Keratinocyte (primary cell): ENCODE results near the gene GAL3ST2.

Source experiments
- CTCF ChIP-seq, 3 experiments: IDR thresholded peaks in 1 of 3; conservative IDR thresholded peaks in 1 of 3; optimal IDR thresholded peaks in 1 of 3; 2 replicates in 2 of 3; 3 replicates in 1 of 3; pipeline versions ENCODE3 to v1.5.1; 2011; ENCODE audit warnings: low read length in 3 of 3, mild to moderate bottlenecking in 3 of 3, moderate library complexity in 2 of 3, control low read depth in 1 of 3, inconsistent platforms in 1 of 3; ENCODE audit not compliant: insufficient read depth in 2 of 3; ENCODE audit errors: extremely low read depth in 1 of 3
- EZH2 ChIP-seq: IDR thresholded peaks from one replicate; pipeline ENCODE4 v1.6.1; 2012; ENCODE audit warnings: inconsistent platforms, mild to moderate bottlenecking, low read length, moderate library complexity

GRCh38 chr2:241793385-241793784, 16.8 kb downstream of the GAL3ST2 start:
- TF ChIP-seq CTCF (optimal IDR thresholded peaks at IDR 0.05 in 1 of 3, IDR thresholded peaks at IDR 0.05 in 1 of 3, conservative IDR thresholded peaks at IDR 0.05 in 1 of 3; ENCODE audit: extremely low read depth in 1 of 3, insufficient read depth in 2 of 3, low read length in 3 of 3) (no peak), EZH2 (no peak)
